ENCODE results near the gene GAMT.

- no peak for TF ChIP-seq CTCF (IDR thresholded peaks at IDR 0.05; ENCODE audit: borderline replicate concordance, extremely low read depth, low read length, poor library complexity, severe bottlenecking)
- TF ChIP-seq EZH2 (IDR thresholded peaks at IDR 0.05; ENCODE audit: borderline replicate concordance, low read depth, low read length, severe bottlenecking), result no peak
Measured at GRCh38 chr19:1360818-1361461, 40.4 kb downstream of the GAMT start.
